HepG2 (cell line): ENCODE data around the gene EMC9. TPM values are rescaled to one million over a fixed set of nuclear protein-coding genes. Genes with fewer than 3 reads are reported as not detected.
A peak's percentile ranks its signal among the peaks of the same experiment; 100 is the strongest.

Source experiments
- CHCHD3 ChIP-seq: sonication (generic); formaldehyde crosslinking; IDR thresholded peaks from 2 replicates; pipeline ENCODE4 v1.8.0; 2022; ENCODE audit warnings: mild to moderate bottlenecking, missing genetic modification reagents, moderate library complexity
- ETV5 ChIP-seq: IDR thresholded peaks from 2 replicates; pipeline ENCODE4 v1.6.1; 2018; ENCODE audit warnings: missing biosample characterization, missing genetic modification reagents, inconsistent platforms, borderline replicate concordance
- FOXA1 ChIP-seq, 2 experiments: fragments of 450-650 bp in 1 of 2; sonication (generic) in 1 of 2; formaldehyde crosslinking in 1 of 2; IDR thresholded peaks; 2 replicates each; pipeline versions ENCODE4 v1.4.0 to v1.6.1; 2016 to 2020; ENCODE audit warnings: missing genetic modification reagents in 1 of 2
- KDM5A ChIP-seq: fragments of 200-600 bp; sonication (generic); IDR thresholded peaks from 2 replicates; pipeline ENCODE4 v1.7.0; 2018; ENCODE audit warnings: antibody characterized with exemption, mild to moderate bottlenecking, low read length, borderline replicate concordance
- MAZ ChIP-seq, 2 experiments: sonication (generic) in 1 of 2; formaldehyde crosslinking in 1 of 2; IDR thresholded peaks; 2 replicates each; pipeline versions ENCODE4 v1.5.0 to v1.6.1; 2012 to 2020; ENCODE audit warnings: low read depth in 2 of 2, mild to moderate bottlenecking in 2 of 2, borderline replicate concordance in 1 of 2, improper control_type of control experiment in 1 of 2, low read length in 1 of 2, missing genetic modification reagents in 1 of 2, moderate library complexity in 1 of 2
- NFATC3 ChIP-seq: sonication (generic); formaldehyde crosslinking; IDR thresholded peaks from 2 replicates; pipeline ENCODE4 v1.5.1; 2020; ENCODE audit warnings: mild to moderate bottlenecking, missing genetic modification reagents
- RBAK ChIP-seq: sonication (generic); formaldehyde crosslinking; IDR thresholded peaks from 2 replicates; pipeline ENCODE4 v1.5.1; 2020; ENCODE audit warnings: mild to moderate bottlenecking, missing genetic modification reagents
- REPIN1 ChIP-seq: sonication (generic); formaldehyde crosslinking; IDR thresholded peaks from 2 replicates; pipeline ENCODE4 v1.8.0; 2022; ENCODE audit warnings: missing genetic modification reagents, low read depth, mild to moderate bottlenecking, borderline replicate concordance
- ZNF143 ChIP-seq: sonication (generic); formaldehyde crosslinking; IDR thresholded peaks from 2 replicates; pipeline ENCODE4 v1.4.0; 2020; ENCODE audit warnings: missing genetic modification reagents
- ZNF235 ChIP-seq: sonication (generic); formaldehyde crosslinking; IDR thresholded peaks from 2 replicates; pipeline ENCODE4 v1.8.1; 2023; ENCODE audit warnings: mild to moderate bottlenecking, missing genetic modification reagents, borderline replicate concordance
- ZNF343 ChIP-seq: sonication (generic); formaldehyde crosslinking; IDR thresholded peaks from 2 replicates; pipeline ENCODE4 v1.4.0; 2020; ENCODE audit warnings: mild to moderate bottlenecking, missing genetic modification reagents
- ZNF644 ChIP-seq: IDR thresholded peaks from 2 replicates; pipeline ENCODE4 v1.6.1; 2016; ENCODE audit warnings: low read depth
- ZNF724P ChIP-seq: sonication (generic); formaldehyde crosslinking; IDR thresholded peaks from 2 replicates; pipeline ENCODE4 v1.8.0; 2022; ENCODE audit warnings: missing genetic modification reagents, borderline replicate concordance
- ZNF747 ChIP-seq: sonication (generic); formaldehyde crosslinking; IDR thresholded peaks from 2 replicates; pipeline ENCODE4 v1.8.1; 2023; ENCODE audit warnings: missing genetic modification reagents, mild to moderate bottlenecking, borderline replicate concordance
- ZNF839 ChIP-seq: sonication (generic); formaldehyde crosslinking; IDR thresholded peaks from 2 replicates; pipeline ENCODE4 v1.4.0; 2020; ENCODE audit warnings: missing genetic modification reagents, mild to moderate bottlenecking, borderline replicate concordance
- polyA plus RNA-seq, 8 experiments: library from polyadenylated mRNA; depleted of rRNA in 3 of 8; stranded (reverse) in 7 of 8; unstranded in 1 of 8; fragments of >200 nt; fragmentation: Illumina TruSeq in 4 of 8; extraction: Trizol in 4 of 8; gene quantifications; 2 replicates each; pipeline versions ENCODE4 v1.2.1 to v1.2.3, GENCODE V29; 2011 to 2016; ENCODE audit warnings: low read depth in 4 of 8, missing spikeins in 1 of 8, mixed read lengths in 1 of 8; ENCODE audit not compliant: insufficient read depth in 1 of 8
- total RNA-seq, 5 experiments: library from RNA; depleted of rRNA; stranded (reverse); fragments of >200 nt; fragmentation: Illumina TruSeq; extraction: Trizol; gene quantifications; 2 replicates each; pipeline ENCODE4 v1.2.3, GENCODE V29; 2016; ENCODE audit warnings: low read depth in 1 of 5
- TF ChIP-seq, protein P1 (sequence below): IDR thresholded peaks from 2 replicates; pipeline ENCODE4 v1.6.1; 2016; ENCODE audit warnings: mild to moderate bottlenecking, missing biosample characterization, missing genetic modification reagents
- TF ChIP-seq, protein P2 (sequence below): sonication (generic); formaldehyde crosslinking; IDR thresholded peaks from 2 replicates; pipeline ENCODE4 v1.4.0; 2020; ENCODE audit warnings: missing genetic modification reagents
- TF ChIP-seq, protein P3 (sequence below): sonication (generic); formaldehyde crosslinking; IDR thresholded peaks from 2 replicates; pipeline ENCODE4 v1.4.0; 2020; ENCODE audit warnings: mild to moderate bottlenecking, missing genetic modification reagents
- TF ChIP-seq, protein P4 (sequence below): IDR thresholded peaks from 2 replicates; pipeline ENCODE4 v1.6.1; 2016; ENCODE audit warnings: missing compliant biosample characterization, missing genetic modification reagents, borderline replicate concordance
- TF ChIP-seq, protein P5 (sequence below): sonication (generic); formaldehyde crosslinking; IDR thresholded peaks from 2 replicates; pipeline ENCODE4 v1.8.0; 2022; ENCODE audit warnings: missing genetic modification reagents, mild to moderate bottlenecking, borderline replicate concordance

Gene EMC9
- total and polyA plus RNA-seq, 2 of the 13 experiments (the other 11 are each of a cell fraction or from before 2014, with no cell fraction given) = 60.5 to 78.7 TPM

DNA sequence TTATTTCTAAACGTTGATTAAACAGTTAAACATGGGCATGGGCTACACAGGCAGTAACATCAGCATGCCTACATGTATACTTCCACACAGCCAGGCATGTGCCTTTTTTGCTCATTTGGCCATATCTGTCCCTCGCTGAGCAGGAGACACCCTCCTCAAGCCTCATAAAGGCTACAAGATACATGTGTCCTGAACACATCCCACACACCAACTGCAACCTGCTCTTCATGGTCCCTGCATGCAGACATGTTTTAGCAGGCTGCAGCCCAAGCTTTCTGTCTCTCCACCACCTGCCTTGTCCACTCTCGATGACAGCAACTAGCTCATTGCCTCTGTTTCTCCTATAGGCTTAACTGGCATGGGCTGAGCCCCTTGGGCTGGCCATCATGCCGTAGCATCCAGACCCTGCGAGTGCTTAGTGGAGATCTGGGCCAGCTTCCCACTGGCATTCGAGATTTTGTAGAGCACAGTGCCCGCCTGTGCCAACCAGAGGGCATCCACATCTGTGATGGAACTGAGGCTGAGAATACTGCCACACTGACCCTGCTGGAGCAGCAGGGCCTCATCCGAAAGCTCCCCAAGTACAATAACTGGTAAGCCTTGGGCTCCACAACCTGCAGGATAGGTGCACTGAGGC, 44.7 kb downstream of the EMC9 start (continued):
- TF ChIP-seq, protein P1, sequence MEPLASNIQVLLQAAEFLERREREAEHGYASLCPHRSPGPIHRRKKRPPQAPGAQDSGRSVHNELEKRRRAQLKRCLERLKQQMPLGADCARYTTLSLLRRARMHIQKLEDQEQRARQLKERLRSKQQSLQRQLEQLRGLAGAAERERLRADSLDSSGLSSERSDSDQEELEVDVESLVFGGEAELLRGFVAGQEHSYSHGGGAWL (CRISPR knock-in tag) = no peak
- TF ChIP-seq NFATC3 (CRISPR knock-in tag) (no peak), KDM5A (no peak), FOXA1 (IDR thresholded peaks at IDR 0.05) (no peak), FOXA1 (CRISPR knock-in tag; IDR thresholded peaks at IDR 0.05) (0 out of 2 replicates have a peak, but pooled peaks have one; percentile 2), ZNF235 (no peak), ETV5 (CRISPR knock-in tag) (peak; percentile 11; the same call in 1 of the 2 replicates), ZNF343 (CRISPR knock-in tag) (0 out of 2 replicates have a peak, but pooled peaks have one; percentile 65), ZNF747 (CRISPR knock-in tag) (peak; percentile 51; the same call in 1 of the 2 replicates), RBAK (CRISPR knock-in tag) (no peak), ZNF839 (CRISPR knock-in tag) (peak; percentile 23; the same call in 1 of the 2 replicates), REPIN1 (CRISPR knock-in tag) (peak; percentile 38; the same call in 1 of the 2 replicates), MAZ (IDR thresholded peaks at IDR 0.05; ENCODE audit: borderline replicate concordance, low read depth, low read length) (no peak), MAZ (CRISPR knock-in tag; IDR thresholded peaks at IDR 0.05; ENCODE audit: low read depth) (no peak), ZNF644 (CRISPR knock-in tag) (no peak), ZNF724P (peak; percentile 72; the same call in 1 of the 2 replicates), ZNF143 (CRISPR knock-in tag) (0 out of 2 replicates have a peak, but pooled peaks have one; percentile 37), CHCHD3 (CRISPR knock-in tag) (peak; percentile 85; the same call in 1 of the 2 replicates)
- TF ChIP-seq, protein P2, sequence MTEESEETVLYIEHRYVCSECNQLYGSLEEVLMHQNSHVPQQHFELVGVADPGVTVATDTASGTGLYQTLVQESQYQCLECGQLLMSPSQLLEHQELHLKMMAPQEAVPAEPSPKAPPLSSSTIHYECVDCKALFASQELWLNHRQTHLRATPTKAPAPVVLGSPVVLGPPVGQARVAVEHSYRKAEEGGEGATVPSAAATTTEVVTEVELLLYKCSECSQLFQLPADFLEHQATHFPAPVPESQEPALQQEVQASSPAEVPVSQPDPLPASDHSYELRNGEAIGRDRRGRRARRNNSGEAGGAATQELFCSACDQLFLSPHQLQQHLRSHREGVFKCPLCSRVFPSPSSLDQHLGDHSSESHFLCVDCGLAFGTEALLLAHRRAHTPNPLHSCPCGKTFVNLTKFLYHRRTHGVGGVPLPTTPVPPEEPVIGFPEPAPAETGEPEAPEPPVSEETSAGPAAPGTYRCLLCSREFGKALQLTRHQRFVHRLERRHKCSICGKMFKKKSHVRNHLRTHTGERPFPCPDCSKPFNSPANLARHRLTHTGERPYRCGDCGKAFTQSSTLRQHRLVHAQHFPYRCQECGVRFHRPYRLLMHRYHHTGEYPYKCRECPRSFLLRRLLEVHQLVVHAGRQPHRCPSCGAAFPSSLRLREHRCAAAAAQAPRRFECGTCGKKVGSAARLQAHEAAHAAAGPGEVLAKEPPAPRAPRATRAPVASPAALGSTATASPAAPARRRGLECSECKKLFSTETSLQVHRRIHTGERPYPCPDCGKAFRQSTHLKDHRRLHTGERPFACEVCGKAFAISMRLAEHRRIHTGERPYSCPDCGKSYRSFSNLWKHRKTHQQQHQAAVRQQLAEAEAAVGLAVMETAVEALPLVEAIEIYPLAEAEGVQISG (CRISPR knock-in tag) = peak; percentile 27; the same call in 1 of the 2 replicates
- TF ChIP-seq, protein P3, sequence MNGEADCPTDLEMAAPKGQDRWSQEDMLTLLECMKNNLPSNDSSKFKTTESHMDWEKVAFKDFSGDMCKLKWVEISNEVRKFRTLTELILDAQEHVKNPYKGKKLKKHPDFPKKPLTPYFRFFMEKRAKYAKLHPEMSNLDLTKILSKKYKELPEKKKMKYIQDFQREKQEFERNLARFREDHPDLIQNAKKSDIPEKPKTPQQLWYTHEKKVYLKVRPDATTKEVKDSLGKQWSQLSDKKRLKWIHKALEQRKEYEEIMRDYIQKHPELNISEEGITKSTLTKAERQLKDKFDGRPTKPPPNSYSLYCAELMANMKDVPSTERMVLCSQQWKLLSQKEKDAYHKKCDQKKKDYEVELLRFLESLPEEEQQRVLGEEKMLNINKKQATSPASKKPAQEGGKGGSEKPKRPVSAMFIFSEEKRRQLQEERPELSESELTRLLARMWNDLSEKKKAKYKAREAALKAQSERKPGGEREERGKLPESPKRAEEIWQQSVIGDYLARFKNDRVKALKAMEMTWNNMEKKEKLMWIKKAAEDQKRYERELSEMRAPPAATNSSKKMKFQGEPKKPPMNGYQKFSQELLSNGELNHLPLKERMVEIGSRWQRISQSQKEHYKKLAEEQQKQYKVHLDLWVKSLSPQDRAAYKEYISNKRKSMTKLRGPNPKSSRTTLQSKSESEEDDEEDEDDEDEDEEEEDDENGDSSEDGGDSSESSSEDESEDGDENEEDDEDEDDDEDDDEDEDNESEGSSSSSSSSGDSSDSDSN (CRISPR knock-in tag) = peak; percentile 14; the same call in 1 of the 2 replicates
- TF ChIP-seq, protein P4, sequence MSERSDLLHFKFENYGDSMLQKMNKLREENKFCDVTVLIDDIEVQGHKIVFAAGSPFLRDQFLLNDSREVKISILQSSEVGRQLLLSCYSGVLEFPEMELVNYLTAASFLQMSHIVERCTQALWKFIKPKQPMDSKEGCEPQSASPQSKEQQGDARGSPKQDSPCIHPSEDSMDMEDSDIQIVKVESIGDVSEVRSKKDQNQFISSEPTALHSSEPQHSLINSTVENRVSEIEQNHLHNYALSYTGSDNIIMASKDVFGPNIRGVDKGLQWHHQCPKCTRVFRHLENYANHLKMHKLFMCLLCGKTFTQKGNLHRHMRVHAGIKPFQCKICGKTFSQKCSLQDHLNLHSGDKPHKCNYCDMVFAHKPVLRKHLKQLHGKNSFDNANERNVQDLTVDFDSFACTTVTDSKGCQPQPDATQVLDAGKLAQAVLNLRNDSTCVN (CRISPR knock-in tag) = no peak
- TF ChIP-seq, protein P5, sequence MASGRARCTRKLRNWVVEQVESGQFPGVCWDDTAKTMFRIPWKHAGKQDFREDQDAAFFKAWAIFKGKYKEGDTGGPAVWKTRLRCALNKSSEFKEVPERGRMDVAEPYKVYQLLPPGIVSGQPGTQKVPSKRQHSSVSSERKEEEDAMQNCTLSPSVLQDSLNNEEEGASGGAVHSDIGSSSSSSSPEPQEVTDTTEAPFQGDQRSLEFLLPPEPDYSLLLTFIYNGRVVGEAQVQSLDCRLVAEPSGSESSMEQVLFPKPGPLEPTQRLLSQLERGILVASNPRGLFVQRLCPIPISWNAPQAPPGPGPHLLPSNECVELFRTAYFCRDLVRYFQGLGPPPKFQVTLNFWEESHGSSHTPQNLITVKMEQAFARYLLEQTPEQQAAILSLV (CRISPR knock-in tag) = peak; percentile 78; the same call in 1 of the 2 replicates
